DND-41 (cell line): ENCODE data around the gene LRRFIP2.

Source experiments
- ATAC-seq: fragments of 200-7000 bp; cut with Tn5 transposase; 3 replicates; pipeline ENCODE4 v1.9.1; 2021; ENCODE audit warnings: low read depth; ENCODE audit not compliant: insufficient read depth
- DNase-seq: peaks from one replicate; pipeline ENCODE4 v3.0.0-alpha.2; 2020
- H2AFZ ChIP-seq: 2 replicates; pipeline ENCODE4 v1.6.0; 2012; ENCODE audit warnings: low read depth, low read length
- H3K27ac ChIP-seq: 2 replicates; pipeline ENCODE4 v1.5.1; 2012; ENCODE audit warnings: low read length, inconsistent platforms
- H3K27me3 ChIP-seq: fragments of 200-600 bp; sonication (generic); 2 replicates; pipeline ENCODE4 v1.6.0; 2012; ENCODE audit warnings: low read length, mild to moderate bottlenecking, inconsistent platforms; ENCODE audit not compliant: insufficient read depth, poor library complexity
- H3K36me3 ChIP-seq: 2 replicates; pipeline ENCODE4 v1.5.1; 2012; ENCODE audit warnings: low read length, inconsistent platforms; ENCODE audit not compliant: insufficient read depth
- H3K4me1 ChIP-seq: 2 replicates; pipeline ENCODE4 v1.5.1; 2012; ENCODE audit warnings: mild to moderate bottlenecking, low read length; ENCODE audit not compliant: insufficient read depth
- H3K4me2 ChIP-seq: 2 replicates; pipeline ENCODE4 v1.6.0; 2012; ENCODE audit warnings: mild to moderate bottlenecking, moderate library complexity, low read length, inconsistent platforms; ENCODE audit not compliant: insufficient read depth
- H3K4me3 ChIP-seq, 2 experiments: fragments of 200-600 bp in 1 of 2; shearing (Covaris generic) in 1 of 2; 2 replicates each; pipeline ENCODE4 v1.5.1; 2012 to 2016; ENCODE audit warnings: inconsistent platforms in 2 of 2, low read length in 2 of 2, mild to moderate bottlenecking in 2 of 2, low read depth in 1 of 2, moderate library complexity in 1 of 2
- H3K79me2 ChIP-seq: 2 replicates; pipeline ENCODE4 v1.6.0; 2012; ENCODE audit warnings: low read length, inconsistent platforms; ENCODE audit not compliant: insufficient read depth
- H3K9ac ChIP-seq: 2 replicates; pipeline ENCODE4 v1.6.0; 2012; ENCODE audit warnings: low read depth, mild to moderate bottlenecking, inconsistent platforms, low read length, moderate library complexity
- H3K9me3 ChIP-seq: 2 replicates; pipeline ENCODE4 v1.5.1; 2012; ENCODE audit warnings: low read length, moderate library complexity, mild to moderate bottlenecking, inconsistent platforms; ENCODE audit not compliant: insufficient read depth, severe bottlenecking
- H4K20me1 ChIP-seq: 2 replicates; pipeline ENCODE4 v1.6.0; 2012; ENCODE audit warnings: low read length; ENCODE audit not compliant: insufficient read depth
- CTCF ChIP-seq: IDR thresholded peaks from 2 replicates; pipeline ENCODE4 v1.5.1; 2012; ENCODE audit warnings: borderline replicate concordance, low read length, moderate library complexity, mild to moderate bottlenecking; ENCODE audit not compliant: poor library complexity, severe bottlenecking; ENCODE audit errors: extremely low read depth
- EZH2 ChIP-seq: IDR thresholded peaks from 3 replicates; pipeline ENCODE4 v1.6.1; 2012; ENCODE audit warnings: borderline replicate concordance, low read depth, mild to moderate bottlenecking, moderate library complexity, low read length, inconsistent platforms; ENCODE audit not compliant: severe bottlenecking

The LRRFIP2 gene

GRCh38 chr3:37170513-37170912 is 3.9 kb downstream of the LRRFIP2 start:
- Histone ChIP-seq H3K4me3 (no peak overlapping the region), H3K27ac (no peak overlapping the region), H3K79me2 (peaks cover 35% of the 10 kb centered on the region), H3K9ac (no peak overlapping the region), H3K36me3 (peaks cover 23% of the 10 kb centered on the region), H3K4me2 (no peak overlapping the region), H2AFZ (no peak overlapping the region), H3K4me1 (peaks cover 17% of the 10 kb centered on the region), H4K20me1 (0 out of 2 replicates have a peak, but pooled peaks cover 3% of the 10 kb centered on the region), H3K9me3 (no peaks in the 10 kb centered on the region), H3K27me3 (no peaks in the 10 kb centered on the region)
- TF ChIP-seq CTCF = no peak
- no peak for TF ChIP-seq EZH2
- DNase-seq = no peak
- ATAC-seq = no peak

- no peak for TF ChIP-seq EZH2
- no peak for TF ChIP-seq CTCF
- Histone ChIP-seq H3K27me3 (no peaks in the 10 kb centered on the region), H3K27ac (no peak overlapping the region), H3K36me3 (peaks cover 23% of the 10 kb centered on the region), H3K9me3 (no peaks in the 10 kb centered on the region), H3K4me2 (no peak overlapping the region), H3K4me3 (no peak overlapping the region), H3K9ac (no peak overlapping the region), H3K4me1 (peaks cover 15% of the 10 kb centered on the region), H3K79me2 (peaks cover 31% of the 10 kb centered on the region), H2AFZ (no peak overlapping the region), H4K20me1 (0 out of 2 replicates have a peak, but pooled peaks cover 3% of the 10 kb centered on the region)
- ATAC-seq (no peak), DNase-seq (no peak)
These were observed 4.3 kb downstream of the LRRFIP2 start for GRCh38 chr3:37170060-37170459.

GRCh38 chr3:37168896-37169295 is 5.5 kb downstream of the LRRFIP2 start:
- Histone ChIP-seq H3K9me3 (no peaks in the 10 kb centered on the region), H2AFZ (no peak overlapping the region), H4K20me1 (no peaks in the 10 kb centered on the region), H3K9ac (no peak overlapping the region), H3K27ac (no peak overlapping the region), H3K4me3 (no peak overlapping the region), H3K4me2 (no peak overlapping the region), H3K36me3 (peaks cover 23% of the 10 kb centered on the region), H3K79me2 (peaks cover 19% of the 10 kb centered on the region; the same call in 1 of the 2 replicates), H3K27me3 (no peaks in the 10 kb centered on the region), H3K4me1 (peaks cover 3% of the 10 kb centered on the region)
- TF ChIP-seq EZH2 (no peak), CTCF (no peak)
- DNase-seq (no peak), ATAC-seq (no peak)
